CD4-positive, CD25-positive, alpha-beta regulatory T cell (primary cell): ENCODE data around the gene TDRD9. TPM values are rescaled to one million over a fixed set of nuclear protein-coding genes. Genes with fewer than 3 reads are reported as not detected.
A peak's percentile ranks its signal among the peaks of the same experiment; 100 is the strongest.

ENCODE experiments used
- ATAC-seq, 2 donors: fragments of 150-1000 bp; cut with Tn5 transposase; one replicate each; pipeline ENCODE4 v1.10.0; 2021; ENCODE audit warnings: low read depth in 2 of 2, moderate number of reproducible peaks in 2 of 2, moderate library complexity in 1 of 2
- DNase-seq, 3 donors: peaks; one replicate each; pipeline versions ENCODE4 v3.0.0 to v3.0.0-alpha.2; 2012 to 2022; ENCODE audit warnings: mixed read lengths in 1 of 3
- H3K27ac ChIP-seq: one replicate; pipeline ENCODE4 v1.7.0; 2013; ENCODE audit warnings: mild to moderate bottlenecking, low read length; ENCODE audit not compliant: insufficient read depth, poor library complexity, severe bottlenecking
- H3K27me3 ChIP-seq: one replicate; pipeline ENCODE4 v1.7.0; 2013; ENCODE audit warnings: low read length; ENCODE audit not compliant: control insufficient read depth, insufficient read depth
- H3K36me3 ChIP-seq: one replicate; pipeline ENCODE4 v1.7.0; 2013; ENCODE audit warnings: mild to moderate bottlenecking, low read length, moderate library complexity; ENCODE audit not compliant: control insufficient read depth, insufficient read depth
- H3K4me1 ChIP-seq: 2 replicates; pipeline ENCODE4 v1.7.0; 2013; ENCODE audit warnings: mild to moderate bottlenecking, low read length; ENCODE audit not compliant: insufficient read depth, control insufficient read depth, poor library complexity, severe bottlenecking
- H3K4me3 ChIP-seq: one replicate; pipeline ENCODE4 v1.7.0; 2013; ENCODE audit warnings: low read depth, mild to moderate bottlenecking, low read length, moderate library complexity
- H3K9me3 ChIP-seq, 2 experiments: 1 replicate in 1 of 2; 2 replicates in 1 of 2; pipeline ENCODE4 v1.7.0; 2013; ENCODE audit warnings: low read length in 2 of 2, mild to moderate bottlenecking in 1 of 2, moderate library complexity in 1 of 2; ENCODE audit not compliant: control insufficient read depth in 2 of 2
- H3K27ac Mint-ChIP-seq, 3 donors: one replicate each; pipeline ENCODE4 v1.8.0; 2020 to 2022; ENCODE audit warnings: mild to moderate bottlenecking in 3 of 3, mixed read lengths in 3 of 3, moderate library complexity in 2 of 3
- H3K27me3 Mint-ChIP-seq: one replicate; pipeline ENCODE4 v1.8.0; 2022; ENCODE audit warnings: mild to moderate bottlenecking, mixed read lengths
- H3K36me3 Mint-ChIP-seq: one replicate; pipeline ENCODE4 v1.8.0; 2020; ENCODE audit warnings: mixed read lengths
- H3K4me1 Mint-ChIP-seq, 4 donors: one replicate each; pipeline ENCODE4 v1.8.0; 2020 to 2022; ENCODE audit warnings: mixed read lengths in 4 of 4, mild to moderate bottlenecking in 1 of 4
- H3K4me3 Mint-ChIP-seq, 4 donors: one replicate each; pipeline ENCODE4 v1.8.0; 2020 to 2022; ENCODE audit warnings: mild to moderate bottlenecking in 4 of 4, mixed read lengths in 4 of 4, moderate library complexity in 3 of 4
- H3K9me3 Mint-ChIP-seq, 7 donors: one replicate each; pipeline ENCODE4 v1.8.0; 2020 to 2022; ENCODE audit warnings: mixed read lengths in 7 of 7, mild to moderate bottlenecking in 3 of 7, moderate library complexity in 2 of 7
- polyA plus RNA-seq, 4 donors: library from polyadenylated mRNA; unstranded; fragments of 300-500 nt; fragmentation: Illumina TruSeq; gene quantifications; one replicate each; pipeline ENCODE4 v1.2.3, GENCODE V29; 2021
- total RNA-seq: library from RNA; stranded (reverse); gene quantifications from one replicate; pipeline ENCODE4 v1.2.3, GENCODE V29; 2022

The TDRD9 gene
- total and polyA plus RNA-seq, 5 donors from 2014 or later = 0.11 to 0.37 (median 0.14) TPM; not detected in 2

- no peaks in the 10 kb centered on the region for H3K9me3 Mint-ChIP-seq
- Histone ChIP-seq H3K27ac (no peak overlapping the region), H3K36me3 (no peaks in the 10 kb centered on the region), H3K27me3 (no peaks in the 10 kb centered on the region), H3K4me3 (no peak overlapping the region), H3K9me3 (no peaks in the 10 kb centered on the region), H3K4me1 (peaks cover 5% of the 10 kb centered on the region)
- DNase-seq (no peak), ATAC-seq (no peak)
- peaks cover 0 to 5% (median 0%) of the 10 kb centered on the region in 4 donors for H3K4me1 Mint-ChIP-seq
- peaks cover 8% of the 10 kb centered on the region for H3K27me3 Mint-ChIP-seq
- H3K36me3 Mint-ChIP-seq = no peaks in the 10 kb centered on the region
- H3K27ac Mint-ChIP-seq = no peak overlapping the region
- no peak overlapping the region for H3K4me3 Mint-ChIP-seq
These were observed 31.7 kb upstream of the TDRD9 start for GRCh38 chr14:103896578-103896977.

GRCh38 chr14:103897075-103897947, 30.9 kb upstream of the TDRD9 start:
- DNase-seq = no peak
- no peak for ATAC-seq
- Mint-ChIP-seq H3K27ac (no peak overlapping the region), H3K27me3 (peaks cover 8% of the 10 kb centered on the region), H3K9me3 (no peaks in the 10 kb centered on the region), H3K4me3 (no peak overlapping the region), H3K36me3 (no peaks in the 10 kb centered on the region), H3K4me1 (peaks cover 0 to 5% (median 0%) of the 10 kb centered on the region in 4 donors)
- H3K27me3 ChIP-seq = no peaks in the 10 kb centered on the region
- no peaks in the 10 kb centered on the region for H3K36me3 ChIP-seq
- no peaks in the 10 kb centered on the region for H3K9me3 ChIP-seq
- no peak overlapping the region for H3K27ac ChIP-seq
- peaks cover 5% of the 10 kb centered on the region for H3K4me1 ChIP-seq
- H3K4me3 ChIP-seq = no peak overlapping the region

GRCh38 chr14:103898204-103898603, 30.1 kb upstream of the TDRD9 start:
- H3K9me3 Mint-ChIP-seq = no peaks in the 10 kb centered on the region
- Histone ChIP-seq H3K9me3 (no peaks in the 10 kb centered on the region), H3K4me3 (no peak overlapping the region), H3K27me3 (no peaks in the 10 kb centered on the region), H3K4me1 (peaks cover 5% of the 10 kb centered on the region), H3K27ac (no peak overlapping the region), H3K36me3 (no peaks in the 10 kb centered on the region)
- no peaks in the 10 kb centered on the region for H3K36me3 Mint-ChIP-seq
- DNase-seq (no peak), ATAC-seq (no peak)
- H3K4me3 Mint-ChIP-seq = no peak overlapping the region
- H3K27ac Mint-ChIP-seq = no peak overlapping the region
- H3K27me3 Mint-ChIP-seq = peaks cover 8% of the 10 kb centered on the region
- peaks cover 0 to 5% (median 0%) of the 10 kb centered on the region in 4 donors for H3K4me1 Mint-ChIP-seq

GRCh38 chr14:103898711-103899110, 29.5 kb upstream of the TDRD9 start:
- ATAC-seq = no peak
- Histone ChIP-seq H3K27ac (no peak overlapping the region), H3K9me3 (no peaks in the 10 kb centered on the region), H3K4me1 (peaks cover 5% of the 10 kb centered on the region), H3K27me3 (no peaks in the 10 kb centered on the region), H3K4me3 (no peak overlapping the region), H3K36me3 (no peaks in the 10 kb centered on the region)
- peaks cover 8% of the 10 kb centered on the region for H3K27me3 Mint-ChIP-seq
- no peak overlapping the region for H3K4me3 Mint-ChIP-seq
- H3K4me1 Mint-ChIP-seq = peaks cover 0 to 5% (median 0%) of the 10 kb centered on the region in 4 donors
- no peak for DNase-seq
- no peaks in the 10 kb centered on the region for H3K36me3 Mint-ChIP-seq
- no peak overlapping the region for H3K27ac Mint-ChIP-seq
- no peaks in the 10 kb centered on the region for H3K9me3 Mint-ChIP-seq

GRCh38 chr14:103899316-103899715, 28.9 kb upstream of the TDRD9 start:
- H3K9me3 Mint-ChIP-seq = no peaks in the 10 kb centered on the region
- H3K27me3 Mint-ChIP-seq = peaks cover 8% of the 10 kb centered on the region
- ATAC-seq (no peak), DNase-seq (no peak)
- no peak overlapping the region for H3K4me3 ChIP-seq
- H3K4me1 Mint-ChIP-seq = peaks cover 0 to 5% (median 0%) of the 10 kb centered on the region in 4 donors
- no peak overlapping the region for H3K27ac ChIP-seq
- H3K9me3 ChIP-seq = no peaks in the 10 kb centered on the region
- H3K27ac Mint-ChIP-seq = no peak overlapping the region
- H3K36me3 ChIP-seq = no peaks in the 10 kb centered on the region
- no peaks in the 10 kb centered on the region for H3K27me3 ChIP-seq
- no peaks in the 10 kb centered on the region for H3K36me3 Mint-ChIP-seq
- no peak overlapping the region for H3K4me3 Mint-ChIP-seq
- peaks cover 5% of the 10 kb centered on the region for H3K4me1 ChIP-seq

- H3K27ac Mint-ChIP-seq = no peak overlapping the region
- ATAC-seq (no peak), DNase-seq (no peak)
- Histone ChIP-seq H3K9me3 (no peaks in the 10 kb centered on the region), H3K36me3 (no peaks in the 10 kb centered on the region), H3K4me1 (peaks cover 5% of the 10 kb centered on the region), H3K27ac (no peak overlapping the region), H3K4me3 (no peak overlapping the region), H3K27me3 (no peaks in the 10 kb centered on the region)
- no peak overlapping the region for H3K4me3 Mint-ChIP-seq
- H3K9me3 Mint-ChIP-seq = no peaks in the 10 kb centered on the region
- H3K4me1 Mint-ChIP-seq = peaks cover 0 to 5% (median 0%) of the 10 kb centered on the region in 4 donors
- peaks cover 8% of the 10 kb centered on the region for H3K27me3 Mint-ChIP-seq
- H3K36me3 Mint-ChIP-seq = no peaks in the 10 kb centered on the region
These were observed 28.4 kb upstream of the TDRD9 start for GRCh38 chr14:103899833-103900232.

- H3K4me1 ChIP-seq = peaks cover 8% of the 10 kb centered on the region
- no peaks in the 10 kb centered on the region for H3K27me3 ChIP-seq
- no peak for ATAC-seq
- H3K9me3 Mint-ChIP-seq = no peaks in the 10 kb centered on the region
- no peaks in the 10 kb centered on the region for H3K9me3 ChIP-seq
- H3K4me3 ChIP-seq = no peak overlapping the region
- H3K27ac ChIP-seq = no peak overlapping the region
- H3K4me1 Mint-ChIP-seq = peaks cover 0 to 20% (median 5%) of the 10 kb centered on the region in 4 donors
- no peak for DNase-seq
- peak overlapping the region in 1 of 3 donors; percentile 43 for H3K27ac Mint-ChIP-seq
- no peak overlapping the region for H3K4me3 Mint-ChIP-seq
- H3K27me3 Mint-ChIP-seq = no peaks in the 10 kb centered on the region
- H3K36me3 Mint-ChIP-seq = no peaks in the 10 kb centered on the region
- H3K36me3 ChIP-seq = no peaks in the 10 kb centered on the region
These were observed 23.7 kb upstream of the TDRD9 start for GRCh38 chr14:103904493-103905107.
